Skeletal muscle satellite cell (primary cell): ENCODE results near the gene TMA7B.
"Not testable (repeated sequence)": the region's sequence is repeated elsewhere in the genome, so short reads cannot be mapped to it uniquely, and the experiment has no call there.

ENCODE experiments used
- H3K27me3 ChIP-seq: 2 replicates; pipeline ENCODE4 v1.7.0; 2013; ENCODE audit warnings: low read length; ENCODE audit not compliant: control insufficient read depth, insufficient read depth
- H3K36me3 ChIP-seq: 2 replicates; pipeline ENCODE4 v1.7.0; 2013; ENCODE audit warnings: mild to moderate bottlenecking, control low read depth, low read length; ENCODE audit not compliant: insufficient read depth
- H3K4me1 ChIP-seq: 2 replicates; pipeline ENCODE4 v1.7.0; 2013; ENCODE audit warnings: low read length; ENCODE audit not compliant: control insufficient read depth, insufficient read depth
- H3K4me2 ChIP-seq: 2 replicates; pipeline ENCODE4 v1.7.0; 2013; ENCODE audit warnings: mild to moderate bottlenecking, low read length
- H3K4me3 ChIP-seq: 2 replicates; pipeline ENCODE4 v1.7.0; 2013; ENCODE audit warnings: low read length
- H3K9ac ChIP-seq: 2 replicates; pipeline ENCODE4 v1.7.0; 2013; ENCODE audit warnings: mild to moderate bottlenecking, low read depth, low read length, moderate library complexity
- H3K9me3 ChIP-seq: replicated peaks from 2 replicates; pipeline ENCODE4 v1.7.0; 2013; ENCODE audit warnings: mild to moderate bottlenecking, control low read depth, low read length

The TMA7B gene

GRCh38 chr22:39991159-39991860 is 31.1 kb downstream of the TMA7B start:
- H3K27me3 ChIP-seq = peaks cover 54% of the 10 kb centered on the region
- no peaks in the 10 kb centered on the region for H3K9me3 ChIP-seq
- H3K4me3 ChIP-seq = no peak overlapping the region

GRCh38 chr22:39992088-39992826 is 32.1 kb downstream of the TMA7B start:
- Histone ChIP-seq H3K36me3 (no peaks in the 10 kb centered on the region), H3K27me3 (peaks cover 62% of the 10 kb centered on the region), H3K4me2 (no peak overlapping the region), H3K4me1 (no peaks in the 10 kb centered on the region), H3K4me3 (no peak overlapping the region), H3K9me3 (no peaks in the 10 kb centered on the region), H3K9ac (no peak overlapping the region)

More at GRCh38 chr22:39991159-39991860, 31.1 kb downstream of the TMA7B start:
- no peak overlapping the region for H3K9ac ChIP-seq
- H3K36me3 ChIP-seq = no peaks in the 10 kb centered on the region
- H3K4me1 ChIP-seq = no peaks in the 10 kb centered on the region
- H3K4me2 ChIP-seq = no peak overlapping the region

GRCh38 chr22:39992894-39993293 is 32.7 kb downstream of the TMA7B start:
- H3K4me2 ChIP-seq, H3K9ac ChIP-seq, H3K4me3 ChIP-seq, H3K9me3 ChIP-seq, H3K4me1 ChIP-seq, H3K36me3 ChIP-seq: not testable (repeated sequence)
- peaks cover 64% of the 10 kb centered on the region for H3K27me3 ChIP-seq

- H3K36me3 ChIP-seq = no peaks in the 10 kb centered on the region
- no peaks in the 10 kb centered on the region for H3K4me1 ChIP-seq
- no peak overlapping the region for H3K4me3 ChIP-seq
- H3K27me3 ChIP-seq = peaks cover 57% of the 10 kb centered on the region
- no peak overlapping the region for H3K9ac ChIP-seq
- H3K9me3 ChIP-seq = no peaks in the 10 kb centered on the region
- no peak overlapping the region for H3K4me2 ChIP-seq
Observed at GRCh38 chr22:39994041-39994565, 33.9 kb downstream of the TMA7B start.

- H3K36me3 ChIP-seq = no peaks in the 10 kb centered on the region
- H3K9ac ChIP-seq = no peak within 1 kb of the TSS
- H3K4me2 ChIP-seq = no peak within 1 kb of the TSS
- H3K4me1 ChIP-seq = no peaks in the 10 kb centered on the region
- no peak within 1 kb of the TSS for H3K4me3 ChIP-seq
- H3K9me3 ChIP-seq = no peaks in the 10 kb centered on the region
- peaks cover 54% of the 10 kb centered on the region for H3K27me3 ChIP-seq
Observed at GRCh38 chr22:39994566-39995392, 34.6 kb downstream of the TMA7B start, which contains the start of gene FAM83F. TSS of gene FAM83F (plus strand) at chr22:39994954. CDS start at chr22:39995043, 89 bp downstream.

GRCh38 chr22:39995393-39996252 is 35.4 kb downstream of the TMA7B start:
- H3K4me1 ChIP-seq = no peaks in the 10 kb centered on the region
- H3K27me3 ChIP-seq = peaks cover 53% of the 10 kb centered on the region
- H3K9me3 ChIP-seq = no peaks in the 10 kb centered on the region
- H3K9ac ChIP-seq = no peak overlapping the region
- no peaks in the 10 kb centered on the region for H3K36me3 ChIP-seq
- H3K4me2 ChIP-seq = no peak overlapping the region
- no peak overlapping the region for H3K4me3 ChIP-seq

GRCh38 chr22:39996732-39997131 is 36.5 kb downstream of the TMA7B start:
- peaks cover 52% of the 10 kb centered on the region for H3K27me3 ChIP-seq
- H3K36me3 ChIP-seq = no peaks in the 10 kb centered on the region
- no peaks in the 10 kb centered on the region for H3K4me1 ChIP-seq
- H3K9ac ChIP-seq = no peak overlapping the region
- no peak overlapping the region for H3K4me3 ChIP-seq
- H3K9me3 ChIP-seq = no peaks in the 10 kb centered on the region
- no peak overlapping the region for H3K4me2 ChIP-seq

- Histone ChIP-seq H3K9me3 (no peaks in the 10 kb centered on the region), H3K36me3 (no peaks in the 10 kb centered on the region), H3K4me2 (no peak overlapping the region), H3K4me3 (no peak overlapping the region), H3K27me3 (peaks cover 48% of the 10 kb centered on the region), H3K9ac (no peak overlapping the region), H3K4me1 (no peaks in the 10 kb centered on the region)
Observed at GRCh38 chr22:39997421-39997820, 37.2 kb downstream of the TMA7B start.

- Histone ChIP-seq H3K27me3 (peaks cover 50% of the 10 kb centered on the region), H3K9me3 (no peaks in the 10 kb centered on the region), H3K4me3 (no peak overlapping the region), H3K4me2 (no peak overlapping the region), H3K9ac (no peak overlapping the region), H3K36me3 (no peaks in the 10 kb centered on the region), H3K4me1 (no peaks in the 10 kb centered on the region)
Observed at GRCh38 chr22:39997939-39998726, 37.9 kb downstream of the TMA7B start.

GRCh38 chr22:39999144-39999757 is 39.1 kb downstream of the TMA7B start:
- Histone ChIP-seq H3K9me3 (no peaks in the 10 kb centered on the region), H3K4me3 (no peak overlapping the region), H3K27me3 (peaks cover 41% of the 10 kb centered on the region), H3K9ac (no peak overlapping the region), H3K4me1 (no peaks in the 10 kb centered on the region), H3K4me2 (no peak overlapping the region), H3K36me3 (no peaks in the 10 kb centered on the region)
